Progenitor cell of endocrine pancreas (in vitro differentiated cells): Measurements from ENCODE around the gene TRIM32. TPM values are rescaled to one million over a fixed set of nuclear protein-coding genes. Genes with fewer than 3 reads are reported as not detected.

Source experiments
- DNase-seq: peaks from one replicate; pipeline ENCODE4 v3.0.0; 2021; ENCODE audit warnings: low spot score; ENCODE audit not compliant: unreplicated experiment
- H3K27ac Mint-ChIP-seq: 2 replicates; pipeline ENCODE4 v1.8.0; 2021; ENCODE audit warnings: mild to moderate bottlenecking, moderate library complexity, mixed read lengths
- H3K27me3 Mint-ChIP-seq: 2 replicates; pipeline ENCODE4 v1.8.0; 2021; ENCODE audit warnings: mixed read lengths
- H3K36me3 Mint-ChIP-seq: 2 replicates; pipeline ENCODE4 v1.8.0; 2022; ENCODE audit warnings: mixed read lengths; ENCODE audit not compliant: insufficient read depth
- H3K4me1 Mint-ChIP-seq: 2 replicates; pipeline ENCODE4 v1.8.0; 2021; ENCODE audit warnings: low read depth, mixed read lengths
- H3K4me3 Mint-ChIP-seq: 2 replicates; pipeline ENCODE4 v1.8.0; 2021; ENCODE audit warnings: low read depth, mild to moderate bottlenecking, moderate library complexity, mixed read lengths
- H3K9me3 Mint-ChIP-seq: 2 replicates; pipeline ENCODE4 v1.8.0; 2021; ENCODE audit warnings: low read depth, mixed read lengths
- total RNA-seq: library from RNA; stranded (reverse); gene quantifications from 2 replicates; pipeline ENCODE4 v1.2.1, GENCODE V29; 2021
- TF ChIP-seq, protein P1 (sequence below): fragments of 200-600 bp; sonication (generic); IDR thresholded peaks from one replicate; pipeline ENCODE4 v1.5.0; 2021; ENCODE audit warnings: antibody characterized with exemption, mild to moderate bottlenecking; ENCODE audit not compliant: unreplicated experiment

TRIM32 gene
- total RNA-seq, 1 donor from 2014 or later, result 16.5 TPM

DNA sequence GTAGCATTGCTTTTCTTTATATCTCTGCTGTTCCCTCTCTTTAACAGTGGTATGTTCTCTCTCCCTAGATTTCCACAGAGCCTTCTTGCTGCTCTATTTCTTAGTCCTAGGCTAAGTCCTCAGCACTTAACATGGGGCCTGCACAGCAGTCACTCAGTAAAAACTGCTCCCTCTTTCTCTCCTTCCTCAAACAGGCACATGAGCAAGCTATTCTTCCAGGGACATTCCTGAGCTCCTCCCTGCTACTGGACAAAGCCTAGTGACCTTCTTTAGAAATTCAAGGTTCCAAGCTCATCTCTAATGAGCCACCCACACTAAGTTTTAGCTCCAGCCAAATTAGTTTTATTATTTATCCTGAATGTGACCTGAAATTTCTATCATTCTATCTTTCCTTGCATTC lies 39.5 kb downstream of the TRIM32 start:
- H3K27ac Mint-ChIP-seq, result no peak overlapping the region
- H3K9me3 Mint-ChIP-seq, result no peaks in the 10 kb centered on the region
- H3K36me3 Mint-ChIP-seq, result no peaks in the 10 kb centered on the region
- no peaks in the 10 kb centered on the region for H3K4me1 Mint-ChIP-seq
- no peaks in the 10 kb centered on the region for H3K27me3 Mint-ChIP-seq
- DNase-seq, result no peak
- H3K4me3 Mint-ChIP-seq, result no peak overlapping the region
- TF ChIP-seq, protein P1, sequence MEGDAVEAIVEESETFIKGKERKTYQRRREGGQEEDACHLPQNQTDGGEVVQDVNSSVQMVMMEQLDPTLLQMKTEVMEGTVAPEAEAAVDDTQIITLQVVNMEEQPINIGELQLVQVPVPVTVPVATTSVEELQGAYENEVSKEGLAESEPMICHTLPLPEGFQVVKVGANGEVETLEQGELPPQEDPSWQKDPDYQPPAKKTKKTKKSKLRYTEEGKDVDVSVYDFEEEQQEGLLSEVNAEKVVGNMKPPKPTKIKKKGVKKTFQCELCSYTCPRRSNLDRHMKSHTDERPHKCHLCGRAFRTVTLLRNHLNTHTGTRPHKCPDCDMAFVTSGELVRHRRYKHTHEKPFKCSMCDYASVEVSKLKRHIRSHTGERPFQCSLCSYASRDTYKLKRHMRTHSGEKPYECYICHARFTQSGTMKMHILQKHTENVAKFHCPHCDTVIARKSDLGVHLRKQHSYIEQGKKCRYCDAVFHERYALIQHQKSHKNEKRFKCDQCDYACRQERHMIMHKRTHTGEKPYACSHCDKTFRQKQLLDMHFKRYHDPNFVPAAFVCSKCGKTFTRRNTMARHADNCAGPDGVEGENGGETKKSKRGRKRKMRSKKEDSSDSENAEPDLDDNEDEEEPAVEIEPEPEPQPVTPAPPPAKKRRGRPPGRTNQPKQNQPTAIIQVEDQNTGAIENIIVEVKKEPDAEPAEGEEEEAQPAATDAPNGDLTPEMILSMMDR, result no peak

DNA sequence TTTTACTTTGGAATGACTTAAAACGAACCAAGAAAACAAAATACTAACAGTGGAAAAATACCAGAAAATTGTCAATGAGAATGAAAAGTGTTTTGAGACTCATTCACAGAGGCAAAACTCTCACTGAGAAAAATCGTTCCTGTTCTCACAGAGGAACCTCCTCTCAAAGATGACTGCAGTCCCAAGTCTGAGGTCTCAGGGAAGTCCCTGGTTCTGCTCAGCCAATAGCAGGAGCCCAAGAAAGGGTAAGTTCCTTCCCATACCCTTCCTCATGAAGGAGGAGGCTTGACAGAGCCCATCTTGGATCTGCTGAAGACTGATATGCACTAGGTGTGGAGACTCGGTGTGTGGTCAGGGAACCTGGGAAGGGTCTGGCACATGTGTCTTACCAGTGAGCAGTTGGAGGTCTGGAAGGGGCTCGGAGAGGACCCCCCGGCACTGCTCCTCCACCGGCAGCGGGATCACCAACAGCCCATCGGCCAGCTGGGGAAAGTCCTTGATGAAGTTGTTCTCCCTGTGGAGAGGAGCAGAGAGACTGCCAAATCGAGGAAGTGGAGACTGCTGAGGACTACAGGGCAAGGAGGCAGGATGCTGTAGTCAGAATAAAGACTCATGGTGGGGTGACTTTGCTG lies 46.0 kb downstream of the TRIM32 start:
- no peaks in the 10 kb centered on the region for H3K9me3 Mint-ChIP-seq
- TF ChIP-seq, protein P1, result no peak
- H3K4me3 Mint-ChIP-seq, result no peak overlapping the region
- peaks cover 7% of the 10 kb centered on the region for H3K27me3 Mint-ChIP-seq
- DNase-seq, result no peak
- peaks cover 2% of the 10 kb centered on the region for H3K4me1 Mint-ChIP-seq
- H3K36me3 Mint-ChIP-seq, result no peaks in the 10 kb centered on the region
- no peak overlapping the region for H3K27ac Mint-ChIP-seq

DNA sequence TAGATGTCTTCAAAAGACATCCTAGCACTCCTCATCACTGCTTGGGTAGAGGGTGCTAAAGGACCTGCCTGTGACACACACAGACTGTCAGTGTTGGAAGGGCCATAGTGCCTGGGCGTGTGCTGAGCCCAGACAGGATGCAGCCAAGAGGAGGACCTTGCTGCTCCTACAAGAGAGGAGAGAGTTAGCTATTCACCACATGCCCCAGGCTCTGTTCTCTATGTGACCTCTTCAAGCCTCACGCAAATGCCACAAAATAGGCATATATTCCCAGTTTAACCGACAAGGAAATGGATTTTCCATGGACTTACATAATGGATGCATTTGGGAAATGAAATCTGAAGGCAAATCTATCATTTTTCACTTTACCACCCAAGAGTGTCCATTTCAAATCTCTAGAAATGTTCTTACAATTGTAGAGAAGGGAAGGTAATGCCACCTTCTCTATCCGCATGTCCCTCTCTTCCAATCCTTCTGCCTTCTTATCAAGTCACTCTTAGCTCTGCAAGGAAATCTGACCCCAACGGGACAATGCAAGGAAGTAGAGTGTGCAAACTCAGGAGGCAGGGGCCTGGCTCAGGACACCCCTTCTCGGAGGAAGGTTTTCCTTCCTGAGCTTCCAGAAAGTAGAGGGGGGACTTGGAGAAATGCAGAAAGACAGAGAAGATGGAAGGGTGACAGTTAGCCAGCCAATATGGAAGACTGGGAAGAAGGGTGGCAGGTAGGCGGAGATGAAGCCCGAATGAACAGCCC lies 49.5 kb downstream of the TRIM32 start:
- H3K27ac Mint-ChIP-seq, result no peak overlapping the region

DNA sequence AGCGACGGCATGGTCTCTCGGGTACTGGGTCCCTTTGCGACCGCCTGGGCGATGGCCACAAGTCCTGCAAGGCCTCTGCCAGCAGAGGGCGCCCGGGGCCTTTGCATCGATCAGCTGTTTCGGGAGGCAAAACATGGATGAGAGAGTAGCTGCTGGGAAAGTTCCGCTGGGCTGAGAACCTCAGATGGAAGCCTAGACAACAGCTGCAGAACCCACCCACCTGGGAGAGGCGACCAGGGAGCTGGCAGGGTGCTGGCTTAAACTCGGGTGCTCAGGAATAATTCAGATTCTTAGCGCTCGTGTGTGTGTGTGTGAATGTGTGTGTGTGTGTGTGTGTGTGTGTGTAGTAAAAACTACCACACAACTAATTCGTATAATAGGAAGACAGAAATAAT lies 50.0 kb downstream of the TRIM32 start:
- Mint-ChIP-seq H3K4me1 (peaks cover 2% of the 10 kb centered on the region), H3K36me3 (no peaks in the 10 kb centered on the region), H3K27me3 (peaks cover 7% of the 10 kb centered on the region), H3K4me3 (no peak overlapping the region), H3K9me3 (no peaks in the 10 kb centered on the region), H3K27ac (no peak overlapping the region)
- peak; percentile 91 for DNase-seq
- TF ChIP-seq, protein P1, result peak; percentile 94

More for the DNA sequence above, 49.5 kb downstream of the TRIM32 start:
- TF ChIP-seq, protein P1, result no peak
- no peaks in the 10 kb centered on the region for H3K9me3 Mint-ChIP-seq
- H3K27me3 Mint-ChIP-seq, result peaks cover 7% of the 10 kb centered on the region
- no peaks in the 10 kb centered on the region for H3K36me3 Mint-ChIP-seq
- no peak overlapping the region for H3K4me3 Mint-ChIP-seq
- H3K4me1 Mint-ChIP-seq, result peaks cover 2% of the 10 kb centered on the region
- DNase-seq, result no peak

DNA sequence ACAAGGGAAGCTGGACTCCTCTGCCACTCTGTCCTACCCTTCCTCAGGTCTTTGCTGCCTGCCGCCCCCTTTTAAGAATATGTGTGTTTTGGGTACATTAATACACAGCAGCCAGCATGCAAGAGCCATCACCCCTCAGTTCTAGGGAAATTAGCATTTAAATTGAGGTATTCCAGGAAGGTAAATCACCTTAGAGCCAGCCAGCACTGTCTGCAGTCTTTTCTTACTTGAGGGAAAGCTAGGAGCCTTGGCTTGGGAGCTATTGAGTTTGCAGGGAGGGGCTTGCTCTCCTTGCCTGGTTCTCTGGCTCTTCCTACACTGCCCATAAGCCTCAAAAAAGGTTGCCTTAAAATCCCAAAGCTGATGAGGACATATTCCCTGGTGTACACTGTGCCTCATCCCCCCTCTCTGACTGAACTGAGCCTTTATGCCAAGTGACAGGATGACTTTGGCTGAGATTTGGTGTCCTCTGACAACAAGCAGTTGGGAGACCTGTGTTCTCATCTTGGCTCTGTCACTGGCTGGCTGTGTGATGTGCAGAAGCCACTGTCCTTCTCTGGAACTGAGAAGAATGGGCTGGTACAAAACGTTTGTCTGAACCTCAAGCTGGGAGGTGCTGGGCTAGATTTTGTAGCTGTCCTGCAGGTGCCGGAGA lies 54.1 kb downstream of the TRIM32 start:
- Mint-ChIP-seq H3K27ac (no peak overlapping the region), H3K9me3 (no peaks in the 10 kb centered on the region), H3K27me3 (peaks cover 6% of the 10 kb centered on the region), H3K36me3 (no peaks in the 10 kb centered on the region), H3K4me1 (peaks cover 2% of the 10 kb centered on the region), H3K4me3 (no peak overlapping the region)
- TF ChIP-seq, protein P1, result no peak
- no peak for DNase-seq
